K562 (cell line): ENCODE data around the gene PLEKHH3. TPM values are rescaled to one million over a fixed set of nuclear protein-coding genes. Genes with fewer than 3 reads are reported as not detected.
A peak's percentile ranks its signal among the peaks of the same experiment; 100 is the strongest.

Experiments used
- EGR1 ChIP-seq: fragments of 450-650 bp; conservative IDR thresholded peaks from 2 replicates; pipeline ENCODE4 v1.6.1; 2017; ENCODE audit warnings: mild to moderate bottlenecking
- ILF3 ChIP-seq: fragments of 450-650 bp; IDR thresholded peaks from 2 replicates; pipeline ENCODE4 v1.6.1; 2018; ENCODE audit warnings: antibody characterized with exemption, mild to moderate bottlenecking, moderate library complexity, borderline replicate concordance
- TEAD4 ChIP-seq, 2 experiments: sonication (generic) in 1 of 2; formaldehyde crosslinking in 1 of 2; IDR thresholded peaks; 2 replicates each; pipeline versions ENCODE4 v1.6.1 to v1.8.0; 2012 to 2022; ENCODE audit warnings: borderline replicate concordance in 1 of 2, inconsistent platforms in 1 of 2, low read length in 1 of 2, mild to moderate bottlenecking in 1 of 2, missing genetic modification reagents in 1 of 2
- ZKSCAN8 ChIP-seq: fragments of 200-800 bp; sonication (Bioruptor generic); IDR thresholded peaks from 2 replicates; pipeline ENCODE4 v1.6.1; 2016; ENCODE audit warnings: missing genetic modification characterization, missing compliant biosample characterization
- ZNF253 ChIP-seq: fragments of 250-450 bp; sonication (Bioruptor Pico); conservative IDR thresholded peaks from 2 replicates; pipeline ENCODE4 v1.6.1; 2021; ENCODE audit warnings: mild to moderate bottlenecking
- ZNF445 ChIP-seq: fragments of 250-450 bp; sonication (Bioruptor Pico); IDR thresholded peaks from 2 replicates; pipeline ENCODE4 v1.4.0; 2020; ENCODE audit warnings: low read depth, mild to moderate bottlenecking, moderate library complexity
- polyA plus RNA-seq, 8 experiments: library from polyadenylated mRNA; depleted of rRNA in 4 of 8; stranded (reverse) in 5 of 8; unstranded in 3 of 8; fragments of >200 nt; fragmentation: Nextera tagmentation in 2 of 8; fragmentation: Illumina TruSeq in 1 of 8; extraction: Ambion mirVana in 2 of 8; extraction: Trizol in 1 of 8; gene quantifications; 2 replicates each; pipeline versions ENCODE4 v1.2.1 to v1.2.3, GENCODE V29; 2011 to 2014; ENCODE audit warnings: inconsistent platforms in 1 of 8, missing spikeins in 1 of 8
- total RNA-seq, 7 experiments: library from RNA; depleted of rRNA in 6 of 7; stranded (reverse); fragments of >200 nt in 6 of 7; fragmentation: Illumina TruSeq in 2 of 7; extraction: Trizol in 2 of 7; gene quantifications; 2 replicates each; pipeline versions ENCODE4 v1.2.1 to v1.2.3, GENCODE V29; 2011 to 2021; ENCODE audit warnings: low replicate concordance in 1 of 7
- TF ChIP-seq, protein P1 (sequence below): fragments of 450-650 bp; IDR thresholded peaks from 2 replicates; pipeline ENCODE4 v1.6.1; 2018; ENCODE audit not compliant: partially characterized antibody
- TF ChIP-seq, protein P2 (sequence below), 2 experiments: fragments of 450-650 bp; IDR thresholded peaks; 2 replicates each; pipeline ENCODE4 v1.6.1; 2016; ENCODE audit warnings: mild to moderate bottlenecking in 2 of 2, borderline replicate concordance in 1 of 2, low read depth in 1 of 2, moderate library complexity in 1 of 2
- TF ChIP-seq, protein P3 (sequence below): sonication (generic); formaldehyde crosslinking; IDR thresholded peaks from 2 replicates; pipeline ENCODE4 v1.8.0; 2022; ENCODE audit warnings: mild to moderate bottlenecking, missing genetic modification reagents
- TF ChIP-seq, protein P4 (sequence below): sonication (generic); formaldehyde crosslinking; IDR thresholded peaks from 2 replicates; pipeline ENCODE4 v1.8.1; 2023; ENCODE audit warnings: mild to moderate bottlenecking, missing genetic modification reagents, moderate library complexity

PLEKHH3 gene
- total and polyA plus RNA-seq, 9 of the 15 experiments (the other 6 are each of a cell fraction or from before 2014, with no cell fraction given), result 0.58 to 34.5 (median 5.0) TPM

DNA sequence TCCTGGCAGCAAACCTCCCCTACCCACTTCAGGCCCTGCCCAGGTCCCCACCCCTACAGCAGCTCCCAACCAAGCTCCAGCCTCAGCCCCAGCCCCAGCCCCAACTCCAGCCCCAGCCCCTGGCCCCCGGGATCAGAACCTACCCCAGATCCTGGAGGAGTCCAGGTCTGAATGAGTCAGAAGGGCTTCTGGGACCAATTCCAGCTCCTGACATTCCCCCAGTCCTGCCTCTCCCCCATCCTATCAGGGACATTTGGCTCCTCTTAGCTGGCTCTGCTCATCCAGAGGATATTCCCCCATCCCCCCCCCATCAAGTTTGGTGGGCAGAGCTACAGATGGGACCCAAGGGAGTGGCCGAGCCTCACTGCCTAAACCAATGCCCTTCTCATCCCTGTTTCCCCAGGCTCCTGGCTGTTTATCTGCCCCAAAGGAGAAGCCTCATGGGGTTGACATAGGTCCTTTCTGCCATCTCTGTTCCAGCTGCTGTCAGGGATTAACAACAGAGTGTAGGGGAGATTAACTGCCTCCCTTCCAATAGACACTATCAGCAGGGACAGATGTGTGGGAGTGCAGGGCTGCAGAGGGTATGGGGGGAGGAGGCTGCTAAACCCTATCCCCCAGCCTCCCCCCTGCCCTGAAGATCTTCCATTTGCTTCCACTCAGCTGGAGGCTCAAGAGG, 22.1 kb upstream of the PLEKHH3 start (continued):
- TF ChIP-seq, protein P1, sequence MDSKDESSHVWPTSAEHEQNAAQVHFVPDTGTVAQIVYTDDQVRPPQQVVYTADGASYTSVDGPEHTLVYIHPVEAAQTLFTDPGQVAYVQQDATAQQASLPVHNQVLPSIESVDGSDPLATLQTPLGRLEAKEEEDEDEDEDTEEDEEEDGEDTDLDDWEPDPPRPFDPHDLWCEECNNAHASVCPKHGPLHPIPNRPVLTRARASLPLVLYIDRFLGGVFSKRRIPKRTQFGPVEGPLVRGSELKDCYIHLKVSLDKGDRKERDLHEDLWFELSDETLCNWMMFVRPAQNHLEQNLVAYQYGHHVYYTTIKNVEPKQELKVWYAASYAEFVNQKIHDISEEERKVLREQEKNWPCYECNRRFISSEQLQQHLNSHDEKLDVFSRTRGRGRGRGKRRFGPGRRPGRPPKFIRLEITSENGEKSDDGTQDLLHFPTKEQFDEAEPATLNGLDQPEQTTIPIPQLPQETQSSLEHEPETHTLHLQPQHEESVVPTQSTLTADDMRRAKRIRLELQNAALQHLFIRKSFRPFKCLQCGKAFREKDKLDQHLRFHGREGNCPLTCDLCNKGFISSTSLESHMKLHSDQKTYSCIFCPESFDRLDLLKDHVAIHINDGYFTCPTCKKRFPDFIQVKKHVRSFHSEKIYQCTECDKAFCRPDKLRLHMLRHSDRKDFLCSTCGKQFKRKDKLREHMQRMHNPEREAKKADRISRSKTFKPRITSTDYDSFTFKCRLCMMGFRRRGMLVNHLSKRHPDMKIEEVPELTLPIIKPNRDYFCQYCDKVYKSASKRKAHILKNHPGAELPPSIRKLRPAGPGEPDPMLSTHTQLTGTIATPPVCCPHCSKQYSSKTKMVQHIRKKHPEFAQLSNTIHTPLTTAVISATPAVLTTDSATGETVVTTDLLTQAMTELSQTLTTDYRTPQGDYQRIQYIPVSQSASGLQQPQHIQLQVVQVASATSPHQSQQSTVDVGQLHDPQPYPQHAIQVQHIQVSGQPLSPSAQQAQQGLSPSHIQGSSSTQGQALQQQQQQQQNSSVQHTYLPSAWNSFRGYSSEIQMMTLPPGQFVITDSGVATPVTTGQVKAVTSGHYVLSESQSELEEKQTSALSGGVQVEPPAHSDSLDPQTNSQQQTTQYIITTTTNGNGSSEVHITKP, result peak; percentile 73
- TF ChIP-seq ZKSCAN8 (peak; percentile 87), TEAD4 (IDR thresholded peaks at IDR 0.05; ENCODE audit: low read length) (peak; percentile 100), TEAD4 (CRISPR knock-in tag; IDR thresholded peaks at IDR 0.05; ENCODE audit: borderline replicate concordance) (no peak), EGR1 (peak; percentile 92), ZNF253 (CRISPR knock-in tag) (no peak), ILF3 (peak; percentile 81; the same call in 1 of the 2 replicates), ZNF445 (CRISPR knock-in tag) (peak; percentile 24; the same call in 1 of the 2 replicates)
- TF ChIP-seq, protein P2, sequence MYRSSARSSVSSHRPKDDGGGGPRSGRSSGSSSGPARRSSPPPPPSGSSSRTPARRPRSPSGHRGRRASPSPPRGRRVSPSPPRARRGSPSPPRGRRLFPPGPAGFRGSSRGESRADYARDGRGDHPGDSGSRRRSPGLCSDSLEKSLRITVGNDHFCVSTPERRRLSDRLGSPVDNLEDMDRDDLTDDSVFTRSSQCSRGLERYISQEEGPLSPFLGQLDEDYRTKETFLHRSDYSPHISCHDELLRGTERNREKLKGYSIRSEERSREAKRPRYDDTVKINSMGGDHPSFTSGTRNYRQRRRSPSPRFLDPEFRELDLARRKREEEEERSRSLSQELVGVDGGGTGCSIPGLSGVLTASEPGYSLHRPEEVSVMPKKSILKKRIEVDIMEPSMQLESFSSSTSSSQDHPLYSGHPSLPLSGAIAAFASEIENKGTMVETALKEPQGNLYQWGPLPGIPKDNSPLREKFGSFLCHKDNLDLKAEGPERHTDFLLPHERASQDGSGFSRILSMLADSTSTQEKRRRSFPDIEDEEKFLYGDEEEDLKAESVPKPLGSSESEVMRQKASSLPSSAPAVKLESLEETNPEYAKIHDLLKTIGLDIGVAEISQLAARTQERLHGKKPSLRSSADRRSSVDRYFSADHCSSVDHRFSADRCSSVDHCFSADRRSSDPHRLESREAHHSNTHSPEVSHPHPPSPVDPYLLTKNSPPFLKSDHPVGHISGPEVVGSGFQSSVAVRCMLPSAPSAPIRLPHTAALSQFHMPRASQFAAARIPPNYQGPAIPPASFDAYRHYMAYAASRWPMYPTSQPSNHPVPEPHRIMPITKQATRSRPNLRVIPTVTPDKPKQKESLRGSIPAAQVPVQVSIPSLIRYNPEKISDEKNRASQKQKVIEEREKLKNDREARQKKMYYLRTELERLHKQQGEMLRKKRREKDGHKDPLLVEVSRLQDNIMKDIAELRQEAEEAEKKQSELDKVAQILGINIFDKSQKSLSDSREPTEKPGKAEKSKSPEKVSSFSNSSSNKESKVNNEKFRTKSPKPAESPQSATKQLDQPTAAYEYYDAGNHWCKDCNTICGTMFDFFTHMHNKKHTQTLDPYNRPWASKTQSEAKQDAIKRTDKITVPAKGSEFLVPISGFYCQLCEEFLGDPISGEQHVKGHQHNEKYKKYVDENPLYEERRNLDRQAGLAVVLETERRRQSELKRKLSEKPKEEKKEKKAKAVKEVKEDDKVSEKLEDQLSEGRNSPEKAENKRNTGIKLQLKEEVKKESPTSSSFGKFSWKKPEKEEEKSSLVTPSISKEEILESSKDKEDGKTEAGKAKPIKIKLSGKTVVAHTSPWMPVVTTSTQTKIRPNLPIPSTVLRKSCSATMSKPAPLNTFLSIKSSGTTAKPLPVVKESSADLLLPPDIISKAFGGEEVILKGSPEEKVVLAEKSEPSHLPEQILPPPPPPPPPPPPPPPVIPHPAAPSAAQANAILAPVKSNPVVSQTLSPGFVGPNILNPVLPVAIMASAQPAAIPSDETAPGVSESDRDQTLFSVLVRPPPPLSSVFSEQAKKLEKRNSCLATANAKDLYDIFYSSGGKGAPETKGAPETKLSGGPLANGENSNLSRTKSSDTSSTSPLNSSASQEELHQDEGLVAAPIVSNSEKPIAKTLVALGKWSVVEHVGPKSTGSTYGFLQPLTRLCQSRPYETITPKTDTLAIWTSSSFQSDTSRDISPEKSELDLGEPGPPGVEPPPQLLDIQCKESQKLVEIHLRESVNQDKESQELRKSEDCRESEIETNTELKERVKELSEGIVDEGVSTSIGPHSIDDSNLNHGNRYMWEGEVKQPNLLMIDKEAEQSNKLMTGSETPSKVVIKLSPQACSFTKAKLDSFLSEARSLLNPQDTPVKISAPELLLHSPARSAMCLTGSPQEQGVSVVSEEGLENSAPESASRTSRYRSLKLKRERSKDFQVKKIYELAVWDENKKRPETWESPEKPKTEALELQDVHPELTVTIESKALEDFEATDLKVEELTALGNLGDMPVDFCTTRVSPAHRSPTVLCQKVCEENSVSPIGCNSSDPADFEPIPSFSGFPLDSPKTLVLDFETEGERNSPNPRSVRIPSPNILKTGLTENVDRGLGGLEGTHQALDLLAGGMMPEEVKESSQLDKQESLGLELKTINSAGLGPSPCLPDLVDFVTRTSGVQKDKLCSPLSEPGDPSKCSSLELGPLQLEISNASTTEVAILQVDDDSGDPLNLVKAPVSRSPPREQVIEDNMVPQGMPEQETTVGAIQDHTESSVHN (IDR thresholded peaks at IDR 0.05; ENCODE audit: borderline replicate concordance in 1 of 2, low read depth in 1 of 2), result peak in 1 of 2 experiments; percentile 81; a peak in 2 of 4 replicates
- TF ChIP-seq, protein P3, sequence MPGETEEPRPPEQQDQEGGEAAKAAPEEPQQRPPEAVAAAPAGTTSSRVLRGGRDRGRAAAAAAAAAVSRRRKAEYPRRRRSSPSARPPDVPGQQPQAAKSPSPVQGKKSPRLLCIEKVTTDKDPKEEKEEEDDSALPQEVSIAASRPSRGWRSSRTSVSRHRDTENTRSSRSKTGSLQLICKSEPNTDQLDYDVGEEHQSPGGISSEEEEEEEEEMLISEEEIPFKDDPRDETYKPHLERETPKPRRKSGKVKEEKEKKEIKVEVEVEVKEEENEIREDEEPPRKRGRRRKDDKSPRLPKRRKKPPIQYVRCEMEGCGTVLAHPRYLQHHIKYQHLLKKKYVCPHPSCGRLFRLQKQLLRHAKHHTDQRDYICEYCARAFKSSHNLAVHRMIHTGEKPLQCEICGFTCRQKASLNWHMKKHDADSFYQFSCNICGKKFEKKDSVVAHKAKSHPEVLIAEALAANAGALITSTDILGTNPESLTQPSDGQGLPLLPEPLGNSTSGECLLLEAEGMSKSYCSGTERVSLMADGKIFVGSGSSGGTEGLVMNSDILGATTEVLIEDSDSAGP, result no peak
- TF ChIP-seq, protein P4, sequence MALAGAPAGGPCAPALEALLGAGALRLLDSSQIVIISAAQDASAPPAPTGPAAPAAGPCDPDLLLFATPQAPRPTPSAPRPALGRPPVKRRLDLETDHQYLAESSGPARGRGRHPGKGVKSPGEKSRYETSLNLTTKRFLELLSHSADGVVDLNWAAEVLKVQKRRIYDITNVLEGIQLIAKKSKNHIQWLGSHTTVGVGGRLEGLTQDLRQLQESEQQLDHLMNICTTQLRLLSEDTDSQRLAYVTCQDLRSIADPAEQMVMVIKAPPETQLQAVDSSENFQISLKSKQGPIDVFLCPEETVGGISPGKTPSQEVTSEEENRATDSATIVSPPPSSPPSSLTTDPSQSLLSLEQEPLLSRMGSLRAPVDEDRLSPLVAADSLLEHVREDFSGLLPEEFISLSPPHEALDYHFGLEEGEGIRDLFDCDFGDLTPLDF (CRISPR knock-in tag), result no peak
